HG03039 (cell line): ENCODE measurements around the gene CDCA7.
"Not testable (repeated sequence)": the region's sequence is repeated elsewhere in the genome, so short reads cannot be mapped to it uniquely, and the experiment has no call there.

Experiments used
- ATAC-seq: cut with Tn5 transposase; IDR thresholded peaks from one replicate; pipeline ENCODE4 v1.9.1; 2021; ENCODE audit warnings: mild to moderate bottlenecking, moderate library complexity; ENCODE audit not compliant: unreplicated experiment

The CDCA7 gene

DNA sequence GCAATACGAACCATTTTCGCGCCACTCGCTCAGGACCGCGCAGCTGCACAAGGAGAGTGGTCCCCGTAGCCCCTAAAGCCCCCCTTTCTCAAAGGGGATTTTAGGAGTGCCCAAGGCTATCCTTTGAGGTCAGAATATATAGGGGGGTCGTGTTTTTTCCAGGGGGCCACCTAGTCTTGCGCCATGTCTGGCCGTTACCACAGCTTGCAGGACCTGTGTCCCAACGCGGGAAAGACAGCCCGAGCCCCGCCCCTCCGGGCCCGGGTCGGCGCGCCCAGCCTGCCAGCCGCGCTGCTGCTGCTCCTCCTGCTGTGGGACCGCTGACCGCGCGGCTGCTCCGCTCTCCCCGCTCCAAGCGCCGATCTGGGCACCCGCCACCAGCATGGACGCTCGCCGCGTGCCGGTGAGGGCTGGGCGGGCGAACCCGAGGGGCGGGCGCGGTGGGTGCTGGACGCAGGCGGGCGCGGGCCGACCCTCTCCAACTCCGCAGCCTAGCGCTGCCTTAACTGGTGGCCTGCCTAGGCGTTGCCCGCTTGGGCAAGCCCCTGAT lies at the start of gene CDCA7:
Gene CDCA7 (plus strand): TSS at position 291 of the 550 bp plus-strand sequence. CDS start 92 bp downstream, at position 383.
- ATAC-seq = peak; percentile 58

DNA sequence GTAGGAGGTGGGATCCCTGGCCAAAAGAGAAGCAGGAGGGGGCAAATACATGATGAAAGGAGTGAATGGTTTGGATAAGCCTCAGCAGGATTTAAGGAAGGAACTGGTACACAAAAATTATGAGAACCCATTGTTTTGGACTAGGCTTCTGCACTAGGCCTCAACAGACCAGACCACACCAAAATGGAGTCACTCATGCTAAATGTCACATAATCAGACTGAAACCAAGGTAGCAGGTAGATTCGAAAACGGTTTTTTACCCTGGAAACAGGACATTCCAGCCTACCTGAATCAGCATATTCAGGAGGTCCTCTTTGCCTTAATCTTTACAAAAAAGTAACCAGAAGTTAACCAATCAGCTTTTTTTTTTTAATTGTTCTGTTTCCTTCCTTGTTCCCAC lies 49.4 kb upstream of the CDCA7 start:
- no peak for ATAC-seq

DNA sequence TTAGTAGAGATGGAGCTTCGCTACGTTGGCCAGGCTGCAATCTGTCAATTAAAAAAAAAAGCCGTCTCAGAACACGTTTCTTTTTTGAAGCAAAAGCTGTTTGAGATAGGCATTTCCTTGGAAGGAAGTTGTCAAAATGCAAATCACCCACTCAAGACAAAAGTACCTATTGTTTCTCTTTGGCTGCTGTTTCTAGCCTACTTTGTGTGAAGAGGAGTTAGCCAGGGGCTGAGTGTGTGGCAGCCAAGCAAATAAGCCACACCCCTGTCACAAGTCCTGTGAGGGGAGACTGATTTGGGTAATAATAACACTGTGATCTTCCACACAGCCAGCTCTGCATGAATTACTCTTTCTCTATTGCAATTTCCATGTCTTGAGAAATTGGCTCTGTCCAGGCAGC lies 47.4 kb upstream of the CDCA7 start:
- peak; percentile 90 for ATAC-seq

DNA sequence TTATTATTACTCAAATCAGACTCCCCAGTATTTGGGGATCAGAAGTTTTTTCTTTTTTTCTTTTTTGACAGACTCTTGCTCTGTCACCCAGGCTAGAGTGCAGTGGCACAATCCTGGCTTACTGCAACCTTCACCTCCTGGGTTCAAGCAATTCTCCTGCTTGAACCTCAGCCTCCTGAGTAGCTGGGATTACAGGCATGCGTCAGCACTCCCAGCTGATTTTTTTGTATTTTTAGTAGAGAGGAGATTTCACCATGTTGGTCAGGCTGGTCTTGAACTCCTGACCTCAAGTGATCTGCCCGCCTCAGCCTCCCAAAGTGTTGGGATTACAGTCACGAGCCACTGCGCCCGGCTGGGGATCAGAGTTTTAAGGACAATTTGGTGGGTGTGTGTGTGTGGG lies 45.3 kb upstream of the CDCA7 start:
- ATAC-seq = not testable (repeated sequence)

DNA sequence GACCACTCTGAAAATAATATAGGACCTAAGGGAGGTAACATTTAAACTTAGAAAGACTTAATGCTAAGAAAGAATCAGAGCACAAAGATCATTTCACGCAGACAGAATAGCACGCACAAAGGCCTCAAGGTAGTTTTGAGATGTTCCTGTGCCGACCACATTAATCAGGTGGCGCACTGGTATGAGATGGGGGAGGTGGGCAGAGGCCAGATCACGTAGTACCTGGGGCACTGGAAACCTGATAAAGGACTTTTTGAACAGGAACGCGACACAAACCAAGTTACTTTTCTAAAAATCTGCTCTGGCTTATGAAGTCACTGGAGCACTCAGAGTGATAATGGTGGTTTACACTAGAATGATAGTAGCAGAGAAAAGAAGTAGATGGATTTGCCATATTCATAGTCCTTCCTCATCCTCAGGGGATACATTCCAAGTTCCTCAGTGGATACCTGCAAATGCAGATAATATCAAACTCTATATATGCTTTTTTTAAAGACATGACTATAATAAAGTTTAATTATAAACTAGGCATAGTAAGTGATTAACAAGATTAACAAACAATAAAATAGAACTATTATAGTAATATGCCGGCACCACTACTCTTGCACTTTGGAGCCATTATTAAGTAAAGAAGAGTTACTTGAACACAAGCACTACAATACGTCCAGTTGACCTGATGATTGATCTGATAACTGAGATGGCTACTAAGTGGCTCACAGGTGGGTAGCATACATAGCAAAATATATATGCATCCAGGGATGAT lies 42.6 kb upstream of the CDCA7 start:
- ATAC-seq = no peak

DNA sequence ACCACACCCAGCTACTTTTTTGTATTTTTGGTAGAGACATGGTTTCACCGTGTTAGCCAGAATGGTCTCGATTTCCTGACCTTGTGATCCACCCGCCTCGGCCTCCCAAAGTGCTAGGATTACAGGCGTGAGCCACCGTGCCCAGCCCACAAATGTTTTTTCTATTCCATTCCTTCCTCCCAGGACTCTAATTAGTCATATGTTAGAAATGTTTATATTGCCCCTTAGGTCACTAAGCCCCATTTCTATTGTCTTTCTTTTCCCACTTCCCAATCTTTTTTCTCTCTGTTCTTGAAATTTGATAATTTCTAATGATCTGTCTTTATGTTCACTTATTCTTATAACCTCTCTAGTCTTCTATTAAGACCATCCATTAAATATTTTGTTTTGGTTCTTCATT lies 31.3 kb upstream of the CDCA7 start:
- ATAC-seq = no peak

DNA sequence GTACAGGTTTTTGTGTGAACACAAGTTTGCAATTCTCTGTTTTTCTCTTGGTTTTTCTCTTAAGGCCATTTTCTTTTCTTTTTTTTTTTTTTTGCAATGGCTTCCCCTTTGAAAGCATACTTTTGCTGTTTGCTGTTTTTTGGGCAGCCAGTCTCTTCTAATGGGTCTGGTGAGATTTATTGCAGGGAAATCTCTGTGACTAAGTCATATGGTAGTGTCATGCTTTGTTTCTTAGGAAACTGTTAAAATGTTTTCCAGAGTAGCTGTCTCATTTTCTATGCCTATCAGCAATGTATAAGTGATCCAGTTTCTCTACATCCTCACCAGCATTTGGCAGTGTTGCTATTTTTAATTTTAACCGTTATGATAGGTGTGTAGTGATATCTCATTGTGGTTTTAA lies 27.9 kb upstream of the CDCA7 start:
- ATAC-seq = no peak

DNA sequence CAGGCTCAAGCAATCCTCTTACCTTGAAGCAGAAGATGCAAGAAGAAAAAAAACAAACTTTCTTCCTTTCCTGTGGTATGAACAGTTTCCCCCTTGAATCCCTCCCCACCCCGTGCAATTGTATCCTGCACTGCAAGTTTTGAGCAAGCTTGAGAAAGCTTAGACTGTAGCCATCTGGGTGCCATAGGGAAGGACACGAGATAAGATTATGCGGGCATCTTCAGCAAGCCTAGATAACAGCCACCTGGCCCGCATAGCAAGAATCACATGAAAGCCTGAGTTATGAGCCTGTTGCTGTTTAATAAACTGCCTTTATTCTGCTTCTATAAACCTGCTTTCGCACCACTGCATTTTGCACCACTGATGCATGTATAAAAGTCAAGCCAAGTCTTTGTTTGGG lies 27.3 kb upstream of the CDCA7 start:
- ATAC-seq = no peak

DNA sequence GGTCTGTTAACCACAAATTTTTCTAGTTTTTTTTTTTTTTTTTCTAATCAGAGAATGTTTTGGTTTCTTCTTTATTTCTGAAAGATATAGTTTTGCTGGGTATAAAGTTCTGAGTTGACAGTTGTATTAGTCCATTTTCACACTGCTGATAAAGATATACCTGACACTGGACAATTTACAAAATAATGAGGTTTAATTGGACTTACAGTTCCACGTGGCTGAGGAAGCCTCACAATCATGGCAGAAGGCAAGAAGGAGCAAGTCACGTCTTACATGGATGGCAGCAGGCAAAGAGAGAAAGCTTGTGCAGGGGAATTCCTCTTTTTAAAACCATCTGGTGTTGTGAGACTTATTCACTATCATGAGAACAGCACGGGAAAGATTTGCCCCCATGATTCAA lies 21.7 kb upstream of the CDCA7 start:
- not testable (repeated sequence) for ATAC-seq

DNA sequence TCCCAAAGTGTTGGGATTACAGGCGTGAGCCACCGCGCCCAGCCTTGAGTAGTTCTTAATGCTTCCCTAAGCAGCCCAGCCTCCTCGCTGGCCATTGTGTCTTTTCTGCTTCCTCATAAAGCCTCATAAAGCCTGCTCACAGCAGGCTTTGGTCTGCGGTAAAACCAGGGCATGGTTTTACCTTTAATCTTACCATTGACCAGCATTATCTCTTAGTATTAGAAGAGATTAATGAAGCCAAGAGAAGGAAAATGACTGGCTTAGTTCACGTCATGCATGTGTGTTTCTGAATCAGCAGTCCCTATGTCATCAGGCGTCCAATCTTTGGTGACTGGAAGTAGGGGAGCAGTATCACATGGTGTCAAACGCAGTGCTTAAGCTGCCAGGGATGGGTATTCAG lies 14.9 kb upstream of the CDCA7 start:
- ATAC-seq = no peak

DNA sequence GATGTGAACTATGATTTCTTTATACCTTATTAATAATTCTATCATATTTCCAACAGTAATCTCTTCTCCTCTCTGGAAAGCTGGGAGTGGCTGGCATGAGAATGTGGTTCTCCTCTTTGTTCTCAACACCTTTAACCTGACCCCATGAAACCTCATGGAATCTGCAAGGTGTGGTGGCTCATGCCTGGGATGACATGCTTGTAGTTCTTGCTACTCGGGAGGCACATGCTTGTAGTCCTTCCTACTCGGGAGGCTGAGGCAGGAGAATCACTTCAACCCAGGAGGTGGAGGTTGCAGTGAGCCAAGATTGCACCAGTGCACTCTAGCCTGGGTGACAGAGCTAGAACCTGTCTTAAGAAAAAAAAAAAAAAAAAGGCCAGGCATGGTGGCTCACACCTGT lies 10.8 kb upstream of the CDCA7 start:
- no peak for ATAC-seq

DNA sequence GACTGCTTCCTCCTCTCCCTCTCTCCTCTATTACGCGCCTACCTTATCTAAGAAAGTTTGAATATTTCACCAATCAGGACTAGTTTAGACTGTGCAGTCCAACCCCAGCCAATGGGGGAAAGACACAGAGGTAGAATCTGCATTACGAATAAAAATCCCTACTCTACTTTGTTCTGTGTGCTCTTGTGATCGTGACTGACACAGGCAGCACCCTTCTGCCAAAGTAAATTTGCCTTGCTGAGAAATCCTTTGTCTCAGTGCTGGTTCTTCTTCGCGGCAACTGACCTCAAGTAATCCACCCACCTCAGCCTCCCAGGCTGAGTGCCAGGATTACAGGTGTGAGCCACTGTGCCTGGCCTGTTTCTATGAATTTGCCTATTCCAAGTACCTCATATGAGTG lies 8.6 kb upstream of the CDCA7 start:
- no peak for ATAC-seq

DNA sequence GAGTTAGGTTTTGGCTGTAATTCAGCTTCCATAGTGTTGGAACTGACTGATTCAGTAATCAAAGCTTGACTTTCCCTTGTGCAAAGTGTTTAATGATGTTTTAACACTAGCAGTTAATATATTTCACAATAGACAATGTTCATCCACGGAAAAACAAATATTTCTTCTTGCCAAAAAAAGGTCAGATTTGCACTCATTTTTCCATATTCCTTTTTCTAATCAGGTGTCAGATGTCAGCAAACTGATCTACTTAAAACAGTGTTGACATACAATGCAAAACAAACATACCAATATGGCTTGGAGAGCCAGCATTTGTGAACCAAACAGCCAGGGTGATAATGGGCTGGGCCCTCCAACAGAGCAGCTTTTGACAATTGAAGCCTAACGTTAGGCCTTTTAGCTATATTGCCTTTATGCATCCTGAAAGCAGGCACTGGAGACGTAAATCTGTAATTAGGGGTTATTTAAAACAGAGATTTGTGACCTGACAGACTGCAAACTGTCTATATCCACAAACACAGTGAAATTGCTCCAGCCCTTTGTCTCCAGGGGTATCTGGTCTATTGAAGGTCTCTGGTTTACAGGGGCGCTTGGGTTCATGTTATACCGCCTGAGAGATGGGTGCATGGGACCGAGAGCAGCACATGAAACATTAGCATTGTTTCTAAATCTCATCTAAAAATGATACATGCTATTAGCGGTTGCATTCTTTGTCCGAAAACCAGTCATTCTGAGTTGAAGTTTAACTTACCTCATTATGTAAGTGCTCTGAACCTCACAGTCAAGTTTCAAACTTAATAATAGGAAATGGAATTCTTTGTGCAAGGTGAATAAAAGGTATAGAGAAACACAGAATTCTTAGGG lies 7.1 kb upstream of the CDCA7 start:
- ATAC-seq = no peak

DNA sequence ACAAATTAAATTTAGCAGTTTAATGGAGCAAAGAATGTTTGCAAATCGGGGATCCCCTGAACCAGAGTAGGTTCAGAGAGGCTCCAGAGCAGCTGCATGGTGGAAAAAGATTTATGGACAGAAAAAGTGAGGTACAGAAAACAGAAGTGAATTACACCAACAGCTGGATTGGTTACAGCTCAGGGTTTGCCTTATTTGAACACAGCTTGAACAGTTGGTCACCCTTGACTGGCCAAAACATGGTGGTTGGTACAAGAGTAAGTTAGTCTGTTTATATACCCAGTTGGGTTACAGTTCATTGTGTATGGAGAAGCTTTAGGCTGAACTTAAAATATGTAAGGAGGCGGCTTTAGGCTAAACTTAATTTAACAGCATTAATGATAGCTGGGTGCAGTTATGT lies 5.4 kb upstream of the CDCA7 start:
- no peak for ATAC-seq

DNA sequence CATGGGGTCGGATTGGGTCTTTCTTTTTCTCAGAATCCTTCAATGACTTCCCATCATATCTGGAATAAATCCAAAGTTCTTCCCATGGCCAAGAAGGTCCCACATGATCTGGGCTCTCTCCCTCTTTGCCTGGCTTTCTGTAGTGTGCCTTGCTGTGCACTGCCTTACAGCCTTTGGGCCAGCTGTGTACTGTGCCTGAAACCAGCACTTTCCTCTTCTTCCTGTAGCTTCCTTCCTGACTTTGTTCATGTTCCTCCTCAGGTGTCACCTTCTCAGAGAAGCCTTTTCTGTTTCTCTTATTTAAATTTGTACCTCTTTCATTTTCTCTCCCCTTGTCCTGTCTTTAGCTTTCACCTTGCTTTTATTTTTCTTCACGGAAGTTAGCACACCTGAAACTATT lies 4.3 kb upstream of the CDCA7 start:
- ATAC-seq = no peak

DNA sequence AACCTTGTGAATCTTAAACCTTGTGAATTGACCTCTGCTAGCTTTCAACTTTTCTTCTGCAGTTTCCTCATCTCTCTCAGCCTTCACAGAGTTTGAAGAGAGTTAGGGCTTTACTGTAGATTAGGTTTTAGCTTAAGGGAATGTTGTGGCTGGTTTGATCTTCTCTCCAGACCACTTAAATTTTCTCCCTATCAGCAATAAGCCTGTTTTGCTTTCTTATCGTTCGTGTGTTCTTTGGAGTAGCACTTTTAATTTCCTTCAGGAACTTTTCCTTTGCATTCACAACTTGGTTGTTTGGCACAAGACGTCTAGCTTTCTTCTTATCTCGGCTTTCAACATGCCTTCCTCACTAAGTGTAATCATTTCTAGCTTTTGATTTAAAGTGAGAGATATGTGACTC lies 2.8 kb upstream of the CDCA7 start:
- ATAC-seq = no peak

DNA sequence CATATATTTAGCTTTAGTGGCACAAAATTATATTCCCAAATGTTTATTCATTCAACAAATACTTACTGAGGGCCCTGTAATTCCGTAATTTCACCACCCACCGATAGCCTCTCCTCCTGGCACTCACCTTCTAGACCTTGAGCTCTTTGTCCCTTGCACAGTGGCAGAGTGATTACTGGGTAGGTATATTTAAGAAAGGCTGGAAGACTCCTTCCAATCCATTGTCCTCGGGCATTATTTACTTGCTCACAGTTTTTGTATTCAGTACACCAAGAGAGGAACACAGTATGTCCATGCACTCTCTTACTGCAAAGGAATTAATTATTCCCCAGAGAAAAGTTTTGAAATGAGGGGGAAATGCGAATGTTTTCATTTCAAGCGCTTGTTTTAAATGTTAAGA lies 1.1 kb upstream of the CDCA7 start:
- no peak for ATAC-seq

DNA sequence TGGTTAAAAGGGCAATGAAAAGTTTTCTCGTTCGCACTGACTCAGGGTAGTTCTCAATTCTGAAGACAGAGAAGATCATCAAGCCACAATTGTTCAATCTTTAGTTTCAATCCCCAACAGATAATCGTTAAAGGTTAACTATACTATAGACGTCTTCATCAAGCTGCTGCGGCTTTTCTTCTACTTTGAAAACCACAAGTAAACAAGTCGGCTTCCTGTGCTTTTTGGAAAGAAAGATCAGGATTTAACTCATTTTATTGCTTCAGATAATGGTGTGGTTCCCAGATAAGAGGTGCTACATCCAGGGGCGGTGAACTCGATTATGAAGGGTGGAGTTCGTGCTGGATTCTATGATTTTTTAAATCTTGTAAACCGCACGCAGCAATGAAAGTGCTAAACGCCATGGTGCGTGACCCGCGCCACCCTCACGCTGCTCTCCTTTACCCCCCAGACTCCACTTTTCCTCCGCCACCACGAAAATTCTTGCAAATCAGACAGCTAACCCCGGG lies 545 bp upstream of the CDCA7 start:
- peak; percentile 22 for ATAC-seq

DNA sequence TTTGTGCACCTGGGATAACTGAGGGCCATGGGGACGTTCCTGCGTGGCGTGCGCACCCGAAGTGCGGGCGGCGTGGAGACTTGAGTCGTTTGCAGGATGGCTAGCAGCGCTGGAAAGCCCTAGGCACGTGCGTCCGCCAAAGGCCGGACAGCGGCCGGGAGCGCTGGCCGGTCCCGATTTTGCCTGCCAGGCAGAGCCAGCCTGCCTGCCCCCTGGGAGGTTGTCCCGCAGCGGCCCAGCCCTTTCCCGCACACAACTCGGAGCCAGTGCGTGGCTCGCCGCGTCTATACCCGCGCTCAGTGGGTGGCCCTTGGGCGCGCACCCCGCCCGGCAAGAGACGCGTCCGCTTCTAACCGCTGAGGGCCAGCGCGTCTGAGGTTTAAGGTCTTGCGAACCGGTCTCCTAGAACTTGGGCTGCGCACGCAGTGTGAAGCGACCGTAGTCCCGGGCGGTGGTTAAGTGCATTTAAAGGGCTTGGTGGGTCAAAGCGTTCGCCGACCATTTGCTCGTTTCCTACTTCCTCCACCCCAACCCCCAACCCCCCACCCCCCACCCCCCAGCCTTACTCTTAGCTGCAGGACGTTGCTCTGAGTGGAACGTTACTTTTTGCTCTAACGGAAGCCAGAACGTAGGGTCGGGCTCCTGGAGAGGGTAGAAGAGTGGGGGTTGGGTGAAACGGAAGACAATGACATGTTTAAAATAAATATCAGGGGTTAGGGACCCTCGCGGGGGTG lies 627 bp downstream of the CDCA7 start:
- peak; percentile 12 for ATAC-seq

DNA sequence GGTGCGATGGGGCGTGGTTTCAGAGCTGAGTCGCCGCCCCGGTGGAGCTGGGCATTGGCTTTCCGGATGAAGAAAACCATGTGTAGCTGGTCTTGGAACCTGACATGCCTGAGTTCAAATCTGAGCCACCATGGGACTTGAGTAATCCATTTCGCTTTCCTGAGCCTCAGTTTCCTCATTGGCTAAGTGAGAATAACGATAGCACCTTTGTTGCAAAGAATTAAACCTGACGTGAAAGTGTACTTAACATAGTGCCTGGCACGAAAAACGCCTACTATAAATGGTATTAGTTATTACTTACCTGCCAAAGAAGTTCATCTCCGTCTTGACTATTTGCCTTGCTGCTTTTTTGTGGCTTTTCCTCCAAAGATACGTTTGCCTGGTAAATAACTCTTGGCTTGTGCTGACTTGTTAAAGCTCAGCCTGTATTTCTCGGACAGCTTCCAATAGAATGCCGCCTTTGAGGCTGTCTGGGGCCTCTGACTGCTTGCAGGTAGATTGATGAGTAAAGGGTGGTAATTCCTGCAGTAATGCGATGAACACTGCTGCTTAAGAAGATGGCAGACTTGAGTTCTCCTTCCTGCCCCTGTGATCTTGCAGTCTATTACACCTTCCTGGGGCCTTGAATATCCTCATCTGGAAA lies 1.3 kb downstream of the CDCA7 start:
- ATAC-seq = peak; percentile 2

DNA sequence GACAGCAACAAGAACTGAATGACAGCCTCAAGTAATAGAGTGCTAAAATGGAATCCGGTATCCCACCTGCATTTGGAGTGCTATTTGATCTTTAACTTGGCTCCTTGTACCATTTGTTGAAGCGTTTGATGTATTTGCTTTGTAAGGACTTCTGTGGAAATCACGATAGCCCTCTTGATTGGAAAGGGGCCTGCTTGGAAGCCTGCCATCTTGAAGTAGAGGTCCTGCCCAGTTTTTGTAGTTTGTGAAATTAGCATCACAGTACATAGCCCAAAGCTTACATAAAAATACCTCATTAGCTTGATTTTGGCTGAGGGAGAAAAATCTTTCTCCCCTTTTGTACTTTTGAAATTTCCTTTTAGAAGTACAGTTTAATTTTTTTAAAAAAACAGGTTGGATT lies 2.7 kb downstream of the CDCA7 start:
- no peak for ATAC-seq
